ENCODE data around the gene GRB7.

GRB7 gene

GRCh38 chr17:39754161-39754957 is 16.6 kb downstream of the GRB7 start:
- peak overlapping the region; percentile 60 to 92 for H3K4me3 ChIP-seq (ENCODE audit: low read depth in 1 of 2, low read length in 1 of 2)
- H3K36me3 ChIP-seq = no peaks in the 10 kb centered on the region
- no peaks in the 10 kb centered on the region for H3K9me3 ChIP-seq
- H3K27me3 ChIP-seq = peaks cover 80% of the 10 kb centered on the region
- peaks cover 14 to 18% of the 10 kb centered on the region in 2 experiments for H3K4me1 ChIP-seq (ENCODE audit: control insufficient read depth in 1 of 2, insufficient read depth in 1 of 2, low read depth in 1 of 2, low read length in 1 of 2)
- TF ChIP-seq, protein P1, sequence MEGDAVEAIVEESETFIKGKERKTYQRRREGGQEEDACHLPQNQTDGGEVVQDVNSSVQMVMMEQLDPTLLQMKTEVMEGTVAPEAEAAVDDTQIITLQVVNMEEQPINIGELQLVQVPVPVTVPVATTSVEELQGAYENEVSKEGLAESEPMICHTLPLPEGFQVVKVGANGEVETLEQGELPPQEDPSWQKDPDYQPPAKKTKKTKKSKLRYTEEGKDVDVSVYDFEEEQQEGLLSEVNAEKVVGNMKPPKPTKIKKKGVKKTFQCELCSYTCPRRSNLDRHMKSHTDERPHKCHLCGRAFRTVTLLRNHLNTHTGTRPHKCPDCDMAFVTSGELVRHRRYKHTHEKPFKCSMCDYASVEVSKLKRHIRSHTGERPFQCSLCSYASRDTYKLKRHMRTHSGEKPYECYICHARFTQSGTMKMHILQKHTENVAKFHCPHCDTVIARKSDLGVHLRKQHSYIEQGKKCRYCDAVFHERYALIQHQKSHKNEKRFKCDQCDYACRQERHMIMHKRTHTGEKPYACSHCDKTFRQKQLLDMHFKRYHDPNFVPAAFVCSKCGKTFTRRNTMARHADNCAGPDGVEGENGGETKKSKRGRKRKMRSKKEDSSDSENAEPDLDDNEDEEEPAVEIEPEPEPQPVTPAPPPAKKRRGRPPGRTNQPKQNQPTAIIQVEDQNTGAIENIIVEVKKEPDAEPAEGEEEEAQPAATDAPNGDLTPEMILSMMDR (IDR thresholded peaks at IDR 0.05) = peak; percentile 100
- H3K27ac ChIP-seq = peak overlapping the region; percentile 83

- Histone ChIP-seq H3K9me3 (no peaks in the 10 kb centered on the region), H3K4me3 (ENCODE audit: low read depth in 1 of 2, low read length in 1 of 2) (peak overlapping the region; percentile 60 to 92), H3K27ac (peak overlapping the region; percentile 83), H3K27me3 (peaks cover 81% of the 10 kb centered on the region), H3K36me3 (no peaks in the 10 kb centered on the region), H3K4me1 (ENCODE audit: control insufficient read depth in 1 of 2, insufficient read depth in 1 of 2, low read depth in 1 of 2, low read length in 1 of 2) (peaks cover 14 to 18% of the 10 kb centered on the region in 2 experiments)
- TF ChIP-seq, protein P1 (IDR thresholded peaks at IDR 0.05) = no peak
Measured at GRCh38 chr17:39754958-39755553, 17.3 kb downstream of the GRB7 start.

GRCh38 chr17:39755554-39756379 is 18.0 kb downstream of the GRB7 start:
- Histone ChIP-seq H3K9me3 (no peaks in the 10 kb centered on the region), H3K27me3 (peaks cover 81% of the 10 kb centered on the region), H3K4me3 (ENCODE audit: low read depth in 1 of 2, low read length in 1 of 2) (no peak overlapping the region), H3K36me3 (no peaks in the 10 kb centered on the region), H3K27ac (peak overlapping the region; percentile 83), H3K4me1 (ENCODE audit: control insufficient read depth in 1 of 2, insufficient read depth in 1 of 2, low read depth in 1 of 2, low read length in 1 of 2) (peaks cover 14 to 18% of the 10 kb centered on the region in 2 experiments)
- TF ChIP-seq, protein P1 (IDR thresholded peaks at IDR 0.05) = no peak

DNA sequence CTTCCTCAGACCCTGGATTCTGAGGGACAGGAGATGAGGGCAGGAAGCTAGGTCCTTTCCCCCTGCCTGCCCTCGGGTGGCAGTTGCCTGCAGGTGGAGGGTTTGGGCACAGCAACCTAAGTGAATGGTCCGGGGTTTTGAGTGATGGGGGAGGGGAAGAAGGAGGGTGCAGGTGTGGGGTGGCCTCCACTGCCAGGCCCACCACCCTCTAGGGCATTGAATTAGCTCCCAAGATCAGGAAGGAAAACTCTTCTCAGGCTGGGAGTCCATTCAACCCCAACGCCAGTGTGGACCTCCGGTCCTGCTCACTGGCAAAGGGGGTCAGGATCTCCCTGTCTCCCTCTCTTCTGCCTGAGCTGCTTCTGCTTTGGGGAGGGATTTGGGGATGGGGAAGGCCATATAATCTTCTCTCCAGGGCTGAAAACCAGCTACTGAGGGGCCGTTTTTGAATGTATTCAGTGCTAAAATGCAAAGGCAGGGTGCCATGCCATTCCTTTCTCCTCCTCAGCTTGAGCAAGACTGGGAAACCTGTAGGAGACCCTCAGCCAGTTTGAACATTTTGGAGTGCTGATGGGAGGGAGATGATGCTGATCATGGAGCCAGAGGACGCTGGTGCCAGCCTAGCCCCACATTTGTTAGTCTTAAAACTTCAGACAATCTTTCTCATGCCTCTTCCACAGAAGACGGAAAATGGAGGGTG is 18.8 kb downstream of the GRB7 start:
- TF ChIP-seq, protein P1 (IDR thresholded peaks at IDR 0.05) = no peak
- no peak overlapping the region for H3K27ac ChIP-seq
- no peaks in the 10 kb centered on the region for H3K9me3 ChIP-seq
- peaks cover 14 to 18% of the 10 kb centered on the region in 2 experiments for H3K4me1 ChIP-seq (ENCODE audit: control insufficient read depth in 1 of 2, insufficient read depth in 1 of 2, low read depth in 1 of 2, low read length in 1 of 2)
- peaks cover 79% of the 10 kb centered on the region for H3K27me3 ChIP-seq
- no peaks in the 10 kb centered on the region for H3K36me3 ChIP-seq
- H3K4me3 ChIP-seq (ENCODE audit: low read depth in 1 of 2, low read length in 1 of 2) = no peak overlapping the region

GRCh38 chr17:39757176-39757662 is 19.5 kb downstream of the GRB7 start:
- H3K27ac ChIP-seq = no peak overlapping the region
- no peaks in the 10 kb centered on the region for H3K36me3 ChIP-seq
- TF ChIP-seq, protein P1 (IDR thresholded peaks at IDR 0.05) = no peak
- H3K27me3 ChIP-seq = peaks cover 80% of the 10 kb centered on the region
- H3K4me1 ChIP-seq (ENCODE audit: control insufficient read depth in 1 of 2, insufficient read depth in 1 of 2, low read depth in 1 of 2, low read length in 1 of 2) = peaks cover 14 to 18% of the 10 kb centered on the region in 2 experiments
- no peak overlapping the region for H3K4me3 ChIP-seq (ENCODE audit: low read depth in 1 of 2, low read length in 1 of 2)
- H3K9me3 ChIP-seq = no peaks in the 10 kb centered on the region

Data from neutrophil (primary cell).